ENCODE data around the gene MED13L.
"Not testable (repeated sequence)": the region's sequence is repeated elsewhere in the genome, so short reads cannot be mapped to it uniquely, and the experiment has no call there.

Gene MED13L

DNA sequence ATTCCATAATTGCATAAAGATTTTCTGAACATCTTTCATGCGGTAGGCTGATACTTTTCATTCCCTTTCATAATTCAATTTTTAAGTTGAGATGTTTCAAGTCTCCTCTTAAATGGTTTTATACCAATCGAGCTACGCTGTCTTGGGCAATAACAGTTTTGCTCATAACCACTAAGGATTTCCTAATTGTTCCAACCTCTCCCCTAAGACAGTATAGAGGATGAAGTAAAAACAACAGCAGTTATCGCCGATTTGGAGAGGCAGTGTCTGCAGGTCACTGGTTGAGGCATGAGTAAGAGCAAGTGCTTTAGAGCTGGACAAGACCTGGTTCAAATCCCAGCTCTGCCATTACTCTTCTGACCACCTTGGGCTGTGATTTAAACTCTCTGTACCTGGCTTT, 6.9 kb upstream of the MED13L start:
- H3F3A ChIP-seq (ENCODE audit: insufficient read depth) = no peaks in the 10 kb centered on the region
- H3K36me3 ChIP-seq (ENCODE audit: low read length) = no peaks in the 10 kb centered on the region
- no peaks in the 10 kb centered on the region for H3K9me2 ChIP-seq (replicated peaks; ENCODE audit: insufficient read depth, low read length)
- H3K4me3 ChIP-seq (ENCODE audit: insufficient read depth, low read length, poor library complexity, severe bottlenecking) = no peak overlapping the region
- no peaks in the 10 kb centered on the region for H3K9me3 ChIP-seq (ENCODE audit: insufficient read depth, low read length)
- no peak overlapping the region for H3K27ac ChIP-seq (ENCODE audit: low read depth, low read length)
- H2AFZ ChIP-seq (ENCODE audit: low read depth, low read length, severe bottlenecking) = no peak overlapping the region
- no peaks in the 10 kb centered on the region for H4K20me1 ChIP-seq (ENCODE audit: low read depth, low read length)
- no peak overlapping the region for H3K4me2 ChIP-seq (ENCODE audit: low read depth, low read length, poor library complexity, severe bottlenecking)
- H3K27me3 ChIP-seq (ENCODE audit: low read length) = no peaks in the 10 kb centered on the region
- H3K79me2 ChIP-seq (ENCODE audit: insufficient read depth, low read length) = no peaks in the 10 kb centered on the region
- no peak overlapping the region for H3K9ac ChIP-seq (ENCODE audit: low read length)
- TF ChIP-seq EZH2phosphoT487 (conservative IDR thresholded peaks at IDR 0.05; ENCODE audit: low read length) = no peak
- TF ChIP-seq, protein P1, sequence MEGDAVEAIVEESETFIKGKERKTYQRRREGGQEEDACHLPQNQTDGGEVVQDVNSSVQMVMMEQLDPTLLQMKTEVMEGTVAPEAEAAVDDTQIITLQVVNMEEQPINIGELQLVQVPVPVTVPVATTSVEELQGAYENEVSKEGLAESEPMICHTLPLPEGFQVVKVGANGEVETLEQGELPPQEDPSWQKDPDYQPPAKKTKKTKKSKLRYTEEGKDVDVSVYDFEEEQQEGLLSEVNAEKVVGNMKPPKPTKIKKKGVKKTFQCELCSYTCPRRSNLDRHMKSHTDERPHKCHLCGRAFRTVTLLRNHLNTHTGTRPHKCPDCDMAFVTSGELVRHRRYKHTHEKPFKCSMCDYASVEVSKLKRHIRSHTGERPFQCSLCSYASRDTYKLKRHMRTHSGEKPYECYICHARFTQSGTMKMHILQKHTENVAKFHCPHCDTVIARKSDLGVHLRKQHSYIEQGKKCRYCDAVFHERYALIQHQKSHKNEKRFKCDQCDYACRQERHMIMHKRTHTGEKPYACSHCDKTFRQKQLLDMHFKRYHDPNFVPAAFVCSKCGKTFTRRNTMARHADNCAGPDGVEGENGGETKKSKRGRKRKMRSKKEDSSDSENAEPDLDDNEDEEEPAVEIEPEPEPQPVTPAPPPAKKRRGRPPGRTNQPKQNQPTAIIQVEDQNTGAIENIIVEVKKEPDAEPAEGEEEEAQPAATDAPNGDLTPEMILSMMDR (IDR thresholded peaks at IDR 0.05; ENCODE audit: insufficient read depth, low read length, poor library complexity, severe bottlenecking) = no peak

DNA sequence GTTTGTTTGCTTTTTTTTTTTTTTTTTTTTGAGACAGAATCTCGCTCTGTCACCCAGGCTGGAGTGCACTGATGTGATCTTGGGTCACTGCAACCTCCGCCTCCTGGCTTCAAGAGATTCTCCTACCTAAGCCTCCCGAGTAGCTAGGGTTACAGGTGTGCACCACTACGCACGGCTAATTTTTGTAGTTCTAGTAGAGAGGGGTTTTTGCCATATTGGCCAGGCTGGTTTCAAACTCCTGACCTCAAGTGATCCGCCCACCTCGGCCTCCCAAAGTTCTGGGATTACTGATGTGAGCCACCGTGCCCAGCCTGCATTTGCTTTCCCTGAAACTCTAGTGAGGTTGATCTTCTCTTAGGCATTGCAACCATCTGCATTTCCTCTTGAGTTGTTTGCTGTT, 6.4 kb upstream of the MED13L start:
- not testable (repeated sequence) for H3K36me3 ChIP-seq (ENCODE audit: low read length); H3K27ac ChIP-seq (ENCODE audit: low read depth, low read length); H3K79me2 ChIP-seq (ENCODE audit: insufficient read depth, low read length); H3K27me3 ChIP-seq (ENCODE audit: low read length); H3K4me2 ChIP-seq (ENCODE audit: low read depth, low read length, poor library complexity, severe bottlenecking); H3K4me3 ChIP-seq (ENCODE audit: insufficient read depth, low read length, poor library complexity, severe bottlenecking); H2AFZ ChIP-seq (ENCODE audit: low read depth, low read length, severe bottlenecking); H3K9me2 ChIP-seq (replicated peaks; ENCODE audit: insufficient read depth, low read length); H4K20me1 ChIP-seq (ENCODE audit: low read depth, low read length); H3F3A ChIP-seq (ENCODE audit: insufficient read depth); H3K9ac ChIP-seq (ENCODE audit: low read length); H3K9me3 ChIP-seq (ENCODE audit: insufficient read depth, low read length)

DNA sequence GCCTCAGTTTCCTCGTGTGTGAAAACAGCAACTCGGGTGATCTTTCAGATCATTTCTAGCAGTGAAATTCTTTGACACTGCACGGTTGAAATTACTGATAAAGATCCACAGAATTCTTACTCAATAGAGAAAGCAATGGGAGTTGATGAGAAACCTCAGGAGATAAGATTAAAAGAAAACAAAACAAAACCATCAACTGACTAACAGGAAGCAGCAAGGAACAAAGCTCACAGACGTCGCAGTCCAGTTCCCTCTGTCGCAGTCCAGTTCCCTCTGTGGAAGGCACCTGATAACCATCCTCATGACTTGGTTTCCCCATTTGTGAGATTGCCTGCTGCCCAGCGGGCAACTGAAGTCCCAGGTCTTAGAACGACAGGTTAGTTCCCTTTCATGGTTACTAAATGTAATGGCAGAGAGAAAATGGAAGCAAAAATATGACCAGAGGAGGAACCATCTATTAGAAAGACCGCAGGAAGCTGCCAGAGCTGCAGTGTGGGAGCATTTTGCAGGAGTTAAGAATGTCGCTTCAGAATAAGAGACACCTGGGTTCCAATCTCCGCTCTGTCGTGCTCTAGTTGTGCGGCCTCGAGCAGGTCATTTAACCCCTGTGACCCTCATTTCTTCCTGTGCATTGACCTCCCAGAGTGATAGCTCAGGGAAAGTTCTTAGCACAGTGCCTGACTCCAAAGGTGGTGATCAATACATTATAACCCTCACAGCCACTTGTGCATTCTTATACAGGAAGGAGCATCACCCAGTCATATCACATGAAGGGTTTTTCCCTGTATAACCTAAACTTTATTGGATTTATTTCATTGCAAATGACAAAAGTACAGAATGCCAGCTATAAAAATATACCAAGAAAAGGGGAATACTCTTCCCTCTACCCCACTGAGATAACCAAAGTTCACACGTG, 5.1 kb upstream of the MED13L start:
- H3K27ac ChIP-seq (ENCODE audit: low read depth, low read length) = no peak overlapping the region

More for the DNA sequence above, 5.1 kb upstream of the MED13L start:
- TF ChIP-seq, protein P1 (IDR thresholded peaks at IDR 0.05; ENCODE audit: insufficient read depth, low read length, poor library complexity, severe bottlenecking) = no peak
- no peak for TF ChIP-seq EZH2phosphoT487 (conservative IDR thresholded peaks at IDR 0.05; ENCODE audit: low read length)
- Histone ChIP-seq H3K4me3 (ENCODE audit: insufficient read depth, low read length, poor library complexity, severe bottlenecking) (no peak overlapping the region), H2AFZ (ENCODE audit: low read depth, low read length, severe bottlenecking) (no peak overlapping the region), H3K4me2 (ENCODE audit: low read depth, low read length, poor library complexity, severe bottlenecking) (no peak overlapping the region), H3K9ac (ENCODE audit: low read length) (no peak overlapping the region), H3K9me3 (ENCODE audit: insufficient read depth, low read length) (no peaks in the 10 kb centered on the region), H3K9me2 (replicated peaks; ENCODE audit: insufficient read depth, low read length) (no peaks in the 10 kb centered on the region), H3K36me3 (ENCODE audit: low read length) (no peaks in the 10 kb centered on the region), H3K79me2 (ENCODE audit: insufficient read depth, low read length) (no peaks in the 10 kb centered on the region), H4K20me1 (ENCODE audit: low read depth, low read length) (no peaks in the 10 kb centered on the region), H3K27me3 (ENCODE audit: low read length) (no peaks in the 10 kb centered on the region), H3F3A (ENCODE audit: insufficient read depth) (no peaks in the 10 kb centered on the region)

All from SU-DHL-6 (cell line).